Pancreas (tissue), 10 donors: ENCODE measurements around the gene LCN10. TPM values are rescaled to one million over a fixed set of nuclear protein-coding genes. Genes with fewer than 3 reads are reported as not detected.

ENCODE experiments used
- ATAC-seq, 4 donors: fragments of 200-7000 bp; cut with Tn5 transposase; one replicate each; pipeline versions ENCODE4 v1.8.0 to v1.9.1; 2020; ENCODE audit warnings: mild to moderate bottlenecking in 4 of 4, moderate library complexity in 4 of 4
- DNase-seq, 6 donors: peaks; one replicate each; pipeline ENCODE4 v3.0.0-alpha.2; 2020
- FAIRE-seq: peaks from 2 replicates; lab custom pipeline; 2012; peaks lifted over from hg19 to GRCh38; lab: Jason Lieb, UNC
- H3K27ac ChIP-seq, 4 donors: fragments of 200-600 bp; sonication (generic); 1 replicate in 3 of 4; 2 replicates in 1 of 4; pipeline versions ENCODE4 v1.5.0 to v1.8.0; 2020
- H3K27me3 ChIP-seq, 4 donors: fragments of 200-600 bp; one replicate each; pipeline ENCODE4 v1.8.0; 2021
- H3K36me3 ChIP-seq, 3 donors: fragments of 200-600 bp; sonication (generic) in 1 of 3; one replicate each; pipeline versions ENCODE4 v1.5.0 to v1.8.0; 2020 to 2021
- H3K4me1 ChIP-seq, 3 donors: fragments of 200-600 bp; one replicate each; pipeline ENCODE4 v1.8.0; 2021
- H3K4me3 ChIP-seq, 4 donors: fragments of 200-600 bp; sonication (generic) in 2 of 4; one replicate each; pipeline versions ENCODE4 v1.5.0 to v1.8.0; 2020 to 2021
- H3K9me3 ChIP-seq, 4 donors: fragments of 200-600 bp; one replicate each; pipeline ENCODE4 v1.8.0; 2021
- CTCF ChIP-seq, 4 donors: fragments of 200-600 bp; sonication (generic) in 3 of 4; IDR thresholded peaks; one replicate each; pipeline versions ENCODE4 v1.5.0 to v1.8.0; 2021; ENCODE audit warnings: antibody characterized with exemption in 4 of 4
- WGBS, 2 donors: extraction: QIAGEN DNeasy Blood & Tissue Kit; methylation state at CpG; one replicate each; pipeline ENCODE4 v1.1.7; 2013; 5-methylcytosine and 5-hydroxymethylcytosine counted together
- intact Hi-C, 3 donors: fragments of 100-400 bp; cut with DNase I; formaldehyde crosslinking; loops; one replicate each; pipeline versions ENCODE4 v1.11.1 to v1.14.2; 2022
- polyA plus RNA-seq, 2 donors: library from polyadenylated mRNA; stranded (reverse); fragments of 200-250 nt; gene quantifications; one replicate each; pipeline ENCODE4 v1.2.3, GENCODE V29; 2013
- total RNA-seq, 6 donors: library from RNA; stranded (reverse); fragmentation: NEBNext Ultra II Directional in 4 of 6; extraction: Animal tissue kit (Norgen Biotek cat#: 25700) in 4 of 6; gene quantifications; one replicate each; pipeline versions ENCODE4 v1.2.1 to v1.2.4, GENCODE V29; 2021 to 2023
- donor health status: healthy with polysubstance abuse.
- donor health status: DM: no; HTN: no; CAD: no; lungs with moderate emphysema.
- donor health status: DM: no; HTN: no; CAD: no.
- donor health status: control.
- donor health status: control.
- donor health status: Bipolar disorder and iron deficiency.
- donor health status: DM: yes; HTN: yes; CAD: no.
- donor health status: DM: no; HTN: no; CAD: no.
- donor health status: DM: no; HTN: no; CAD: no.
- donor health status: DM: yes; HTN: yes; CAD: no.

Gene LCN10
- total and polyA plus RNA-seq, 8 donors: 0.16 to 54.0 (median 1.6) TPM

GRCh38 chr9:136726118-136726517 is 16.6 kb downstream of the LCN10 start:
- Histone ChIP-seq H3K27me3 (no peaks in the 10 kb centered on the region), H3K36me3 (peaks cover 5 to 38% (median 24%) of the 10 kb centered on the region in 3 donors), H3K4me1 (peaks cover 7 to 23% (median 10%) of the 10 kb centered on the region in 3 donors), H3K9me3 (no peaks in the 10 kb centered on the region), H3K4me3 (peak overlapping the region in 3 of 4 donors; percentile 75 to 80 (median 75)), H3K27ac (peak overlapping the region in 1 of 4 donors; percentile 39)
- FAIRE-seq: no peak
- peak in 3 of 6 donors; percentile 45 to 75 (median 56) for DNase-seq
- TF ChIP-seq CTCF (IDR thresholded peaks at IDR 0.05): no peak
- 22 to 52% methylated on average over 16 of the region's 16 CpGs for WGBS, 2 donors
- intact Hi-C loops: no loop called here
- no peak for ATAC-seq

GRCh38 chr9:136725612-136726011 is 17.1 kb downstream of the LCN10 start:
- H3K36me3 ChIP-seq: peaks cover 5 to 38% (median 24%) of the 10 kb centered on the region in 3 donors
- H3K27me3 ChIP-seq: no peaks in the 10 kb centered on the region
- 48 to 64% methylated on average over 10 of the region's 10 CpGs for whole genome bisulfite sequencing, 2 donors
- no peaks in the 10 kb centered on the region for H3K9me3 ChIP-seq
- intact Hi-C loops: no loop called here
- H3K4me1 ChIP-seq: peaks cover 7 to 23% (median 10%) of the 10 kb centered on the region in 3 donors
- no peak for TF ChIP-seq CTCF (IDR thresholded peaks at IDR 0.05)
- FAIRE-seq (no peak), ATAC-seq (peak in 1 of 4 donors; percentile 11), DNase-seq (no peak)
- peak overlapping the region in 1 of 4 donors; percentile 75 for H3K4me3 ChIP-seq
- peak overlapping the region in 1 of 4 donors; percentile 39 for H3K27ac ChIP-seq

- TF ChIP-seq CTCF (IDR thresholded peaks at IDR 0.05): no peak
- peaks cover 7 to 23% (median 10%) of the 10 kb centered on the region in 3 donors for H3K4me1 ChIP-seq
- WGBS, 2 donors: 79 to 84% methylated on average over 7 of the region's 7 CpGs
These were observed 18.0 kb downstream of the LCN10 start for GRCh38 chr9:136724772-136725171.

GRCh38 chr9:136723989-136724388 is 18.8 kb downstream of the LCN10 start:
- no peaks in the 10 kb centered on the region for H3K9me3 ChIP-seq
- no peak overlapping the region for H3K4me3 ChIP-seq
- peaks cover 5 to 38% (median 24%) of the 10 kb centered on the region in 3 donors for H3K36me3 ChIP-seq
- no peaks in the 10 kb centered on the region for H3K27me3 ChIP-seq
- no peak for DNase-seq
- no peak for FAIRE-seq
- intact Hi-C loops: no loop called here
- WGBS, 2 donors: 94 to 99% methylated on average over 8 of the region's 8 CpGs
- no peak for ATAC-seq
- H3K27ac ChIP-seq: no peak overlapping the region
- H3K4me1 ChIP-seq: peaks cover 7 to 23% (median 10%) of the 10 kb centered on the region in 3 donors
- TF ChIP-seq CTCF (IDR thresholded peaks at IDR 0.05): no peak

More at GRCh38 chr9:136724772-136725171, 18.0 kb downstream of the LCN10 start:
- H3K36me3 ChIP-seq: peaks cover 5 to 38% (median 24%) of the 10 kb centered on the region in 3 donors
- no peaks in the 10 kb centered on the region for H3K27me3 ChIP-seq
- H3K9me3 ChIP-seq: no peaks in the 10 kb centered on the region
- FAIRE-seq (no peak), ATAC-seq (no peak), DNase-seq (no peak)
- intact Hi-C loops: no loop called here
- H3K27ac ChIP-seq: no peak overlapping the region
- no peak overlapping the region for H3K4me3 ChIP-seq

- TF ChIP-seq CTCF (IDR thresholded peaks at IDR 0.05): no peak
- WGBS, 2 donors: 90 to 94% methylated on average over 30 to 32 of the region's 32 CpGs
- Histone ChIP-seq H3K4me1 (peaks cover 7 to 23% (median 10%) of the 10 kb centered on the region in 3 donors), H3K9me3 (no peaks in the 10 kb centered on the region), H3K36me3 (peaks cover 5 to 38% (median 24%) of the 10 kb centered on the region in 3 donors), H3K27me3 (no peaks in the 10 kb centered on the region), H3K4me3 (no peak overlapping the region), H3K27ac (no peak overlapping the region)
- intact Hi-C loops: no loop called here
- no peak for ATAC-seq
- DNase-seq: peak in 2 of 6 donors; percentile 34 to 75
- no peak for FAIRE-seq
These were observed 19.3 kb downstream of the LCN10 start for GRCh38 chr9:136723362-136723976.
